Right lobe of liver (tissue), 6 donors: Measurements from ENCODE around the gene PCNA. TPM values are rescaled to one million over a fixed set of nuclear protein-coding genes. Genes with fewer than 3 reads are reported as not detected.
"Not testable (repeated sequence)": the region's sequence is repeated elsewhere in the genome, so short reads cannot be mapped to it uniquely, and the experiment has no call there.

Experiments used
- ATAC-seq, 4 donors: fragments of 200-7000 bp; cut with Tn5 transposase; one replicate each; pipeline ENCODE4 v1.9.1; 2020; ENCODE audit warnings: mild to moderate bottlenecking in 4 of 4, moderate library complexity in 4 of 4
- DNase-seq, 3 donors: peaks; one replicate each; pipeline ENCODE4 v3.0.0-alpha.2; 2020
- H3K27ac ChIP-seq, 3 donors: fragments of 200-600 bp; one replicate each; pipeline ENCODE4 v1.8.0; 2022
- H3K27me3 ChIP-seq, 2 donors: fragments of 200-600 bp; one replicate each; pipeline ENCODE4 v1.8.0; 2022
- H3K36me3 ChIP-seq, 4 donors: fragments of 200-600 bp; sonication (generic) in 1 of 4; one replicate each; pipeline versions ENCODE4 v1.5.1 to v1.8.0; 2017 to 2022; ENCODE audit warnings: control low read depth in 1 of 4
- H3K4me1 ChIP-seq, 4 donors: fragments of 200-600 bp; sonication (generic) in 1 of 4; one replicate each; pipeline versions ENCODE4 v1.5.1 to v1.8.0; 2017 to 2022; ENCODE audit warnings: control low read depth in 1 of 4
- H3K4me3 ChIP-seq, 3 donors: fragments of 200-600 bp; one replicate each; pipeline ENCODE4 v1.8.0; 2022
- H3K9me3 ChIP-seq, 4 donors: fragments of 200-600 bp; sonication (generic) in 1 of 4; one replicate each; pipeline versions ENCODE4 v1.5.1 to v1.8.0; 2017 to 2022; ENCODE audit warnings: control low read depth in 1 of 4
- CTCF ChIP-seq, 4 donors: fragments of 200-600 bp in 3 of 4; fragments of 450-650 bp in 1 of 4; IDR thresholded peaks; one replicate each; pipeline versions ENCODE4 v1.5.1 to v1.8.0; 2016 to 2022; ENCODE audit warnings: antibody characterized with exemption in 4 of 4, mild to moderate bottlenecking in 2 of 4
- POLR2A ChIP-seq: fragments of 450-650 bp; IDR thresholded peaks from one replicate; pipeline ENCODE4 v1.6.1; 2017; ENCODE audit warnings: antibody characterized with exemption, mild to moderate bottlenecking
- WGBS: methylation state at CpG from one replicate; pipeline ENCODE4 v1.1.6; 2018; ENCODE audit warnings: low coverage, low lambda C conversion rate; ENCODE audit not compliant: insufficient coverage; ENCODE audit errors: missing lambda C conversion rate; 5-methylcytosine and 5-hydroxymethylcytosine counted together
- intact Hi-C, 2 donors: fragments of 100-400 bp; cut with DNase I; formaldehyde crosslinking; loops; one replicate each; pipeline versions ENCODE4 v1.11.2 to v1.14.1; 2022
- total RNA-seq, 6 experiments: library from RNA; depleted of rRNA in 2 of 6; stranded (reverse); fragments of >200 nt in 2 of 6; fragmentation: NEBNext Ultra II Directional in 3 of 6; extraction: Animal tissue kit (Norgen Biotek cat#: 25700) in 3 of 6; gene quantifications; one replicate each; pipeline versions ENCODE4 v1.1.0 to v1.2.4, GENCODE V29; 2016 to 2023
- donor health status: DM: no; HTN: yes; CAD: no.
- donor health status: DM: no; HTN: no; CAD: no.
- donor health status: DM: no; HTN: no; CAD: no.
- donor health status: DM: no; HTN: yes; CAD: no.
- donor health status: DM: no; HTN: yes; CAD: no.

The PCNA gene
- total RNA-seq, 6 experiments from 2014 or later, result 14.8 to 56.1 (median 16.1) TPM

- peaks cover 0 to 10% (median 6%) of the 10 kb centered on the region in 4 donors for H3K4me1 ChIP-seq
- WGBS, result 72% methylated on average over 6 of the region's 8 CpGs
- ATAC-seq, result peak; percentile 99 to 100 (median 100)
- H3K27me3 ChIP-seq, result no peaks in the 10 kb centered on the region
- TF ChIP-seq CTCF (IDR thresholded peaks at IDR 0.05), result no peak
- TF ChIP-seq POLR2A, result no peak
- no peaks in the 10 kb centered on the region for H3K9me3 ChIP-seq
- peak overlapping the region in 2 of 3 donors; percentile 18 to 53 for H3K27ac ChIP-seq
- DNase-seq, result peak; percentile 93 to 97 (median 96)
- no peak overlapping the region for H3K4me3 ChIP-seq
- no peaks in the 10 kb centered on the region for H3K36me3 ChIP-seq
- intact Hi-C loops, result no loop called here
These were observed 46.8 kb downstream of the PCNA start for GRCh38 chr20:5072756-5073659.

DNA sequence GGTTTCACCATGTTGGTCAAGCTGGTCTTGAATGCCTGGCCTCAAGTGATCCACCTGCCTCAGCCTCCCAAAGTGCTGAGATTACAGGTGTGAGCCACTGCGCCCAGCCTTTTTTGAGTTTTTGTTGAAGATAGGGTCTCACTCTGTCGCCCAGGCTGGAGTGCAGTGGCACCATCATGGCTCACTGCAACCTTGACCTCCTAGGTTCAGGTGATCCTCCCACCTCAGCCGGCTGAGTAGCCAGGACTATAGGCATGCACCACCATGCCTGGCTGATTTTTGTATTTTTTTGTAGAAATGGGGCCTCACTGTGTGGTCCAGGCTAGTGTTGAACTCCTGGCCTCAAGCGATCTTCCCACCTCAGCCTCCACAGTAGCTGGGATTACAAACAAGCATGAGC lies 47.8 kb downstream of the PCNA start:
- intact Hi-C loops, result not testable (repeated sequence)
- WGBS, result 90% methylated on average over 4 of the region's 4 CpGs

DNA sequence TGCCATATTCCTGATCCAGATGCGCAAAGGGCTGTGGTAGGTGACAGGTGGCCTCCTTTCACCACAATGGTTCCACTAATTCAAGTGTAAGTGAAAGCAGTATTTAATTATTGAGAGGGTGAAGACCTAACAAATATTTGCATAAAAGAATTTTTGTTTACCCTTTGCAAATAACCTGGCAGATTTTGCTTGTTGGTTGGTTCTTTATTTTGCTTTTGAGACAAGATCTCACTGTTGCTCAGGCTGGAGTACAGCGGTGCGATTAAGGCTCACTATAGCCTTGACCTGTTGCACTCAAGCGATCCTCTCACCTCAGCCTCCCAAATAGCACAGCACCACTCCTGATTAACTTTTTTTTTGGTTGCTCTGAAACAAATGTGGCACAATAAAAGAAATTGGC lies 49.2 kb downstream of the PCNA start:
- intact Hi-C loops, result no loop called here
- no peak for DNase-seq
- peaks cover 0 to 10% (median 4%) of the 10 kb centered on the region in 4 donors for H3K4me1 ChIP-seq
- no peak overlapping the region for H3K27ac ChIP-seq
- no peaks in the 10 kb centered on the region for H3K27me3 ChIP-seq
- H3K4me3 ChIP-seq, result no peak overlapping the region
- TF ChIP-seq CTCF (IDR thresholded peaks at IDR 0.05) (no peak), POLR2A (no peak)
- H3K36me3 ChIP-seq, result no peaks in the 10 kb centered on the region
- no peak for ATAC-seq
- H3K9me3 ChIP-seq, result no peaks in the 10 kb centered on the region
- WGBS, result 60% methylated on average over 4 of the region's 4 CpGs

More for the DNA sequence above, 47.8 kb downstream of the PCNA start:
- H3K9me3 ChIP-seq, ATAC-seq, H3K27ac ChIP-seq, H3K36me3 ChIP-seq, H3K4me3 ChIP-seq, H3K27me3 ChIP-seq, DNase-seq, H3K4me1 ChIP-seq: not testable (repeated sequence)

DNA sequence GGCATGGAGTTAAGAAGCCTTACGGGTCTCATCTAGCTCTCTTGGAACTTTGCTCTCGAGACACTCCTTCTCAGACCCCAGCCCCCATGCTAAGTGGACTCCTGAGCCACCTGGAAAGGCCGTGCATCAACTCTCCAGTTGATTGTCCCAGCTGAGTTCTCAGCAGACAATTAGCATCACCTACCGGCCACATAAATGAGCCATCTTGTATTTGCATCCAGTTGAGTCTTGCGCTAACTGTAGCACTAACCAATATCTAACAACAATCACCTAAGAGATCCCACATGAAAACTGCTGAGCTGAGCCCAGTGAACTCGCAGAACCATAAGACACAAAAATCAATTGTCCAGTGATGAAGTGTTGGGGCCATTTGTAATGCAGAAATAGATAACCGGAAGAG lies 49.7 kb downstream of the PCNA start:
- Histone ChIP-seq H3K36me3 (no peaks in the 10 kb centered on the region), H3K27ac (no peak overlapping the region), H3K4me3 (no peak overlapping the region), H3K4me1 (peaks cover 0 to 10% (median 4%) of the 10 kb centered on the region in 4 donors), H3K9me3 (no peaks in the 10 kb centered on the region), H3K27me3 (no peaks in the 10 kb centered on the region)
- 93% methylated on average over 4 of the region's 7 CpGs for WGBS
- ATAC-seq (no peak), DNase-seq (no peak)
- intact Hi-C loops, result no loop called here
- TF ChIP-seq CTCF (IDR thresholded peaks at IDR 0.05), result no peak
- TF ChIP-seq POLR2A, result no peak

- no peaks in the 10 kb centered on the region for H3K36me3 ChIP-seq
- H3K27ac ChIP-seq, result no peak overlapping the region
- no peaks in the 10 kb centered on the region for H3K9me3 ChIP-seq
- TF ChIP-seq POLR2A, result no peak
- TF ChIP-seq CTCF (IDR thresholded peaks at IDR 0.05), result no peak
- H3K27me3 ChIP-seq, result no peaks in the 10 kb centered on the region
- ATAC-seq (no peak), DNase-seq (no peak)
- H3K4me3 ChIP-seq, result no peak overlapping the region
- intact Hi-C loops, result no loop called here
- peaks cover 0 to 10% (median 4%) of the 10 kb centered on the region in 4 donors for H3K4me1 ChIP-seq
- WGBS, result 82% methylated on average over 6 of the region's 8 CpGs
These were observed 50.5 kb downstream of the PCNA start for GRCh38 chr20:5069141-5069806.
